Coronary artery (tissue), 2 donors: Measurements from ENCODE around the gene YTHDC1.

ENCODE experiments used
- DNase-seq: peaks from one replicate; pipeline ENCODE4 v3.0.0-alpha.2; 2017; ENCODE audit warnings: low spot score
- H3K27ac ChIP-seq, 2 donors: fragments of 200-600 bp; sonication (generic); one replicate each; pipeline ENCODE4 v1.5.1; 2016 to 2019
- H3K4me3 ChIP-seq: fragments of 200-600 bp; sonication (generic); 2 replicates; pipeline ENCODE4 v1.5.1; 2016; ENCODE audit warnings: mild to moderate bottlenecking, moderate library complexity
- TF ChIP-seq, protein P1 (sequence below): fragments of 200-600 bp; sonication (generic); IDR thresholded peaks from one replicate; pipeline ENCODE4 v1.5.1; 2019; ENCODE audit warnings: antibody characterized with exemption

The YTHDC1 gene

DNA sequence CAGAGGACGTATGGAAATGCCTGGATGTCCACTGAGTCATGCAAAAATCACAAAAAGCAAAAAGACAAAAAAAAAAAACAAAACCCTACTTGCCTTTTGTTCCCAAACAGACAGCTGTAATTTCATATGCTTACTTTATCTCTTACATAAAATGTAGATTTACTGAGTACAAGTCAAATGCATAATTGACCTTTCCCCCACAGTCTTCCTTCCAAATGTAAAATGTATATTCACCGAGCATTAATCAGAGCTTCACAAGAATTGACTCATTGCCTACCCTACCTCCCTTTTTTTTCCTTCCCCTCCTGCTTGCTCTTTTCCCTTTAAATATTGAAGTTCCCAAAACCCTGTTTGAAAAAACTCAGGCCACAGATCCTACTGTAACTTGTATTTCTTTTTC, 71.9 kb downstream of the YTHDC1 start:
- TF ChIP-seq, protein P1, sequence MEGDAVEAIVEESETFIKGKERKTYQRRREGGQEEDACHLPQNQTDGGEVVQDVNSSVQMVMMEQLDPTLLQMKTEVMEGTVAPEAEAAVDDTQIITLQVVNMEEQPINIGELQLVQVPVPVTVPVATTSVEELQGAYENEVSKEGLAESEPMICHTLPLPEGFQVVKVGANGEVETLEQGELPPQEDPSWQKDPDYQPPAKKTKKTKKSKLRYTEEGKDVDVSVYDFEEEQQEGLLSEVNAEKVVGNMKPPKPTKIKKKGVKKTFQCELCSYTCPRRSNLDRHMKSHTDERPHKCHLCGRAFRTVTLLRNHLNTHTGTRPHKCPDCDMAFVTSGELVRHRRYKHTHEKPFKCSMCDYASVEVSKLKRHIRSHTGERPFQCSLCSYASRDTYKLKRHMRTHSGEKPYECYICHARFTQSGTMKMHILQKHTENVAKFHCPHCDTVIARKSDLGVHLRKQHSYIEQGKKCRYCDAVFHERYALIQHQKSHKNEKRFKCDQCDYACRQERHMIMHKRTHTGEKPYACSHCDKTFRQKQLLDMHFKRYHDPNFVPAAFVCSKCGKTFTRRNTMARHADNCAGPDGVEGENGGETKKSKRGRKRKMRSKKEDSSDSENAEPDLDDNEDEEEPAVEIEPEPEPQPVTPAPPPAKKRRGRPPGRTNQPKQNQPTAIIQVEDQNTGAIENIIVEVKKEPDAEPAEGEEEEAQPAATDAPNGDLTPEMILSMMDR, result no peak
- Histone ChIP-seq H3K4me3 (no peak overlapping the region), H3K27ac (no peak overlapping the region)
- no peak for DNase-seq

DNA sequence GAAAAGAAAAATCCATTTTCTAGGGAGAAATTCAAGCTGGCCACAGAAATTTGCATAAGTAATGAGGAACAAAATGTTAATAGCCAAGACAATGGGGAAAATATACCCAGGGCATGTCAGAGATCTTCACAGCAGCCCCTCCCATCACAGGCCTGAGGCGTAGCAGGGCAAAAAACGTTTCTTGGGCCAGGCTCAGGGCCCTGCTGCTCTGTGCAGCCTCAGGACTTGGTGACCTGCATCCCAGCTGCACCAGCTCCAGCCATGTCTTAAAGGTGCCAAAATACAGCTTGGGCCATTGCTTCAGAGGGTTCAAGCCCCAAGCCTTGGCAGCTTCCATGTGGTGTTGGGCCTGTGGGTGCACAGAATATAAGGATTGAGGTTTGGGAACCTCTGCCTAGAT, 72.3 kb downstream of the YTHDC1 start:
- Histone ChIP-seq H3K27ac (no peak overlapping the region), H3K4me3 (no peak overlapping the region)
- TF ChIP-seq, protein P1, result no peak
- no peak for DNase-seq

- Histone ChIP-seq H3K4me3 (no peak overlapping the region), H3K27ac (no peak overlapping the region)
- DNase-seq, result no peak
- TF ChIP-seq, protein P1, result no peak
Measured at GRCh38 chr4:68272860-68273259, 77.0 kb downstream of the YTHDC1 start.

DNA sequence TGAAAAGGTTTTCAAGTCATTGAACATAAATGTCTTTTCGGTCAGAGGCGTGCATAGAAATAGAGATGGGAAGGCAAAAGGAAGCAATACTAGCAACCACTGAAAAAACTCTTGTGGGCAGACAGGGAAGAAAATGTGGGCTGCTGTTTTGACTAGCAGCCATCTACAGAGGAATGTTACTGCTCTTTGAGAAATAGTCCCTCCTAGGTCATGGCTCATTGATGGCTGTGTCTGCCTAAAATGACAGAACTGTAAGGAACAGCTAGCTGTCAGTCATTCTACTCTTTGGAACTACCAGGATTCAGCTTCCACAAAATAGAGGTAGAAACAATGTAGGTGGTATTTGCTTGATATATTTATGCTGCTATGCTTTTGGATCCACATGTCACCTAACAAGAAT, 77.5 kb downstream of the YTHDC1 start:
- no peak for DNase-seq
- TF ChIP-seq, protein P1, result no peak
- Histone ChIP-seq H3K4me3 (peak overlapping the region; percentile 40), H3K27ac (no peak overlapping the region)

GRCh38 chr4:68271851-68272357, 78.0 kb downstream of the YTHDC1 start:
- Histone ChIP-seq H3K27ac (no peak overlapping the region), H3K4me3 (peak overlapping the region; percentile 40)
- TF ChIP-seq, protein P1, result peak; percentile 18
- no peak for DNase-seq

GRCh38 chr4:68267433-68267944, 82.4 kb downstream of the YTHDC1 start:
- no peak overlapping the region for H3K27ac ChIP-seq
- TF ChIP-seq, protein P1, result no peak
- DNase-seq, result no peak
- no peak overlapping the region for H3K4me3 ChIP-seq

DNA sequence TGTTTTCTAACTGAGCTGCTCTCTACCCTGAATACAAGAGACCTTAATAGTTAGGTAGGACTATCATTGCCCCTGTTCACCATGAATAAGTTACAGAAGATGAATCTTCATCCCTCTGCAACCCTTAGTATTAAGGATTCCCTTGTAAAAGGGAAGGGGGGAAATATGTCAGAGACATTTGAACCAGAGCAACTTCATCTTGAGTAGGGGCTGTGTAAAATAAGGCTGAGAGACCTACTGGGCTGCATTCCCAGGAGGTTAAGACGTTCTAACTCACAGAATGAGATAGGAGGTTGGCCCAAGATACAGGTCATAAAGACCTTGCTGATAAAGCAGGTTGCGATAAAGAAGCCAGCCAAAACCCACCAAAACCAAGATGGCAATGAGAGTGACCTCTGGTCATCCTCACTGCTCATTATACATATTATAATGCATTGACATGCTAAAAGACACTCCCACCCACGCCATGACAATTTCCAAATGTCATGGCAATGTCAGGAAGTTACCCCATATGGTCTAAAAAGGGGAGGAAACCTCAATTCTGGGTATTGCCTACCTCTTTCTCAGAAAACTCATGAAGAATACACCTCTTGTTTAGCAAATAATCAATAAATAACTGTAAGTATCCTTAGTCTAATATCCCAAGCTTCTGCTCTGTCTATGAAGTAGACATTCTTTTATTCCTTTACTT, 84.9 kb downstream of the YTHDC1 start:
- H3K27ac ChIP-seq, result no peak overlapping the region
- no peak for DNase-seq
- TF ChIP-seq, protein P1, result no peak

More for the DNA sequence above, 84.9 kb downstream of the YTHDC1 start:
- H3K4me3 ChIP-seq, result no peak overlapping the region
